GM10266 (cell line): ENCODE data around the gene PCNT.

Source experiments
- DNase-seq: peaks from one replicate; pipeline ENCODE4 v3.0.0; 2012; ENCODE audit errors: extremely low spot score
- TF ChIP-seq, protein P1 (sequence below): IDR thresholded peaks from 2 replicates; pipeline ENCODE4 v1.5.1; 2012; ENCODE audit warnings: mild to moderate bottlenecking, low read depth; ENCODE audit not compliant: control insufficient read depth, insufficient read depth; ENCODE audit errors: missing control alignments

Gene PCNT

DNA sequence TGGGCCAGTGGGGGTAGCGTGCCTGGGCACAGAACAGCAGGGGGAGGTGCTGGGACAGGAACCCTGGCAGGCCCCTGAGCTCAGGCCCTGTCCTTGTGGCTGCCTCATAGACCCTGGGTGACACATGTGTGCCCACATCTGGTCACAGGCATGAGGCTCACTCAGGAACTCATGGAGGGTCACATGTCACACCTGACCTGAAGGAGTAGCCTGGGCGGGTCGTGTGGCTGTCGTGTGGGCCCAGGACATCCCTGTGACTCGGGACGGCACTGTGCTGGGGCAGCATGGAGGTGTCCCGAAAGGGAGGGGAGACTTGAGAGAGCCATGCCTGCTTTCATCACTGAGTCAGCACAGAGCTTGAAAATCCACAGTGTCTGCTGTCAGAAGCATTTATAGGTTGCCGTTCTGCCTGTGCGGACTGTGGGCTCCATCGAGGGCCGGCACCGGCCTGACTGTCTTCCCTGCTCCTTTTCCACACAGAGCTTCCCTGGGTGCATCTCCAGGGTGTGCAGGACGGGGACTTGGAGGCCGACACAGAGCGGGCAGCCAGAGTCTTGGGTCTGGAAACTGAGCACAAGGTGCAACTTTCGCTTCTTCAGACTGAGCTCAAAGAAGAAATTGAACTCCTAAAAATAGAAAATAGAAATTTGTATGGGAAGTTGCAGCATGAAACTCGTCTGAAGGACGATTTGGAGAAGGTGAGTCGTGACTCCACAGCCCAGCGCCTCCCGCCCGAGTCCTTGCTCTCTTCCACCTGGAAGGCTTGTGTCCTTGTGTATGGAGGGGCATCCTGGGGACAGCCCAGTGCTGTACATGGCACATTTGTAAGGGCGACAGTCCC is 32.8 kb downstream of the PCNT start:
- peak; percentile 61 for DNase-seq
- TF ChIP-seq, protein P1, sequence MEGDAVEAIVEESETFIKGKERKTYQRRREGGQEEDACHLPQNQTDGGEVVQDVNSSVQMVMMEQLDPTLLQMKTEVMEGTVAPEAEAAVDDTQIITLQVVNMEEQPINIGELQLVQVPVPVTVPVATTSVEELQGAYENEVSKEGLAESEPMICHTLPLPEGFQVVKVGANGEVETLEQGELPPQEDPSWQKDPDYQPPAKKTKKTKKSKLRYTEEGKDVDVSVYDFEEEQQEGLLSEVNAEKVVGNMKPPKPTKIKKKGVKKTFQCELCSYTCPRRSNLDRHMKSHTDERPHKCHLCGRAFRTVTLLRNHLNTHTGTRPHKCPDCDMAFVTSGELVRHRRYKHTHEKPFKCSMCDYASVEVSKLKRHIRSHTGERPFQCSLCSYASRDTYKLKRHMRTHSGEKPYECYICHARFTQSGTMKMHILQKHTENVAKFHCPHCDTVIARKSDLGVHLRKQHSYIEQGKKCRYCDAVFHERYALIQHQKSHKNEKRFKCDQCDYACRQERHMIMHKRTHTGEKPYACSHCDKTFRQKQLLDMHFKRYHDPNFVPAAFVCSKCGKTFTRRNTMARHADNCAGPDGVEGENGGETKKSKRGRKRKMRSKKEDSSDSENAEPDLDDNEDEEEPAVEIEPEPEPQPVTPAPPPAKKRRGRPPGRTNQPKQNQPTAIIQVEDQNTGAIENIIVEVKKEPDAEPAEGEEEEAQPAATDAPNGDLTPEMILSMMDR, result no peak

DNA sequence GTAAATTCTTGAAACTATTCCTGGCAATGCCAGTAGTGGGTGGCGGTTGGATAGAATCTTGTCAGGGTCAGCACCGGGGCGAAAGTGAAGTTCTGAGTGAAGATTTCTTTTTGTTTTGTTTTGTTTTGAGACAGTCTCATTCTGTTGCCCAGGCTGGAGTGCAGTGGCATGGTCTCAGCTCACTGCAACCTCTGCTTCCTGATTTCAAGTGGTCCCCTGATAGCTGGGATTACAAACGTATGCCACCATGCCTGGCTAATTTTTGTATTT is 33.3 kb downstream of the PCNT start:
- DNase-seq, result no peak

GRCh38 chr21:46357684-46358425 is 33.9 kb downstream of the PCNT start:
- no peak for DNase-seq
- TF ChIP-seq, protein P1, result no peak

More for the DNA sequence above, 33.3 kb downstream of the PCNT start:
- TF ChIP-seq, protein P1, result no peak

GRCh38 chr21:46361176-46361575 is 37.2 kb downstream of the PCNT start:
- TF ChIP-seq, protein P1, result no peak
- DNase-seq, result no peak

- DNase-seq, result no peak
- TF ChIP-seq, protein P1, result no peak
These were observed 38.0 kb downstream of the PCNT start for GRCh38 chr21:46361935-46362334.

GRCh38 chr21:46362946-46363345 is 39.0 kb downstream of the PCNT start:
- no peak for DNase-seq

More at GRCh38 chr21:46362946-46363345, 39.0 kb downstream of the PCNT start:
- TF ChIP-seq, protein P1, result no peak
